SW 1271 (cell line): ENCODE results near the gene ACSBG1.
"Not testable (repeated sequence)": the region's sequence is repeated elsewhere in the genome, so short reads cannot be mapped to it uniquely, and the experiment has no call there.

ENCODE experiments used
- DNase-seq, 2 experiments: peaks; one replicate each; lab custom pipeline; 2025; lab: John Stamatoyannopoulos, UW

Gene ACSBG1

GRCh38 chr15:78164010-78164409 is 70.4 kb downstream of the ACSBG1 start:
- DNase-seq: no peak

GRCh38 chr15:78162038-78162437 is 72.3 kb downstream of the ACSBG1 start:
- no peak for DNase-seq

GRCh38 chr15:78159395-78159794 is 75.0 kb downstream of the ACSBG1 start:
- no peak for DNase-seq

DNA sequence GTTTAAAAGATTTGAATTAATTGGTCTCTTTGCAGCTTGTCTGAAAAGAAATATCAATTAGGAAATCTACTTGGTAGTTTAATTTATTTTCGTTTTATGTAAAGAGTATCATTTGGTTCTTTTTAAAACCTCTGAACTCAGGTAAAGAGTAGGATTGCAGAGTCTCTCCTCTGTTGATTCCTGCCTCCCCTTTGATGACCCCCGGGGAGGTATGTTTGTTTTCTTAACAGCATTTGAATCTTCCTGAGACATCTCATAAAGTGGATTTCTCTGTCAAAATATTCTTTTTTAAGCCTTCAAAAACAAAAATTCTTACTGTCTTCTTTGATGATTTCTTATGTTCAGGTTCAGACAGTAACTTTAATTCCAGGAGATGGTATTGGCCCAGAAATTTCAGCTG is 77.2 kb downstream of the ACSBG1 start:
- no peak for DNase-seq

- no peak for DNase-seq
Measured at GRCh38 chr15:78156653-78157052, 77.7 kb downstream of the ACSBG1 start.

GRCh38 chr15:78155355-78155939 is 78.9 kb downstream of the ACSBG1 start:
- DNase-seq: no peak

GRCh38 chr15:78154955-78155354 is 79.4 kb downstream of the ACSBG1 start:
- DNase-seq: no peak

DNA sequence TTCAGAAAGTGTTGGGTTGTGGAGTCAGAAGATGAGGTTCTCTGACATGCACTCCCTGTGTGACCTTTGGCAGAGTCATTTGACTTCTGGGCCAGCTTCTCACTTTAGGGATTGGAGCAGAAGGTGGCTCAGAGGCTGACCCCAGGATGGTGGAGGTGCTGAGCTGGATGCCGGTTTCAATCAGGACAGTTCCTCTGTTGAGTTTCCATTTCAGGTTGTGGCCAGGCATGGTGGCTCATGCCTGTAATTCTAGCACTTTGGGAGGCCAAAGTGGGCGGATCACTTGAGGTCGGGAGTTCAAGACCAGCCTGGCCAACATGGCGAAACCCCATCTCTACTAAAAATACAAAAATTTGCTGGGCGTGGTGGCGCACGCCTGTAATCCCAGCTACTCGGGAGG is 83.3 kb downstream of the ACSBG1 start:
- DNase-seq: not testable (repeated sequence)

DNA sequence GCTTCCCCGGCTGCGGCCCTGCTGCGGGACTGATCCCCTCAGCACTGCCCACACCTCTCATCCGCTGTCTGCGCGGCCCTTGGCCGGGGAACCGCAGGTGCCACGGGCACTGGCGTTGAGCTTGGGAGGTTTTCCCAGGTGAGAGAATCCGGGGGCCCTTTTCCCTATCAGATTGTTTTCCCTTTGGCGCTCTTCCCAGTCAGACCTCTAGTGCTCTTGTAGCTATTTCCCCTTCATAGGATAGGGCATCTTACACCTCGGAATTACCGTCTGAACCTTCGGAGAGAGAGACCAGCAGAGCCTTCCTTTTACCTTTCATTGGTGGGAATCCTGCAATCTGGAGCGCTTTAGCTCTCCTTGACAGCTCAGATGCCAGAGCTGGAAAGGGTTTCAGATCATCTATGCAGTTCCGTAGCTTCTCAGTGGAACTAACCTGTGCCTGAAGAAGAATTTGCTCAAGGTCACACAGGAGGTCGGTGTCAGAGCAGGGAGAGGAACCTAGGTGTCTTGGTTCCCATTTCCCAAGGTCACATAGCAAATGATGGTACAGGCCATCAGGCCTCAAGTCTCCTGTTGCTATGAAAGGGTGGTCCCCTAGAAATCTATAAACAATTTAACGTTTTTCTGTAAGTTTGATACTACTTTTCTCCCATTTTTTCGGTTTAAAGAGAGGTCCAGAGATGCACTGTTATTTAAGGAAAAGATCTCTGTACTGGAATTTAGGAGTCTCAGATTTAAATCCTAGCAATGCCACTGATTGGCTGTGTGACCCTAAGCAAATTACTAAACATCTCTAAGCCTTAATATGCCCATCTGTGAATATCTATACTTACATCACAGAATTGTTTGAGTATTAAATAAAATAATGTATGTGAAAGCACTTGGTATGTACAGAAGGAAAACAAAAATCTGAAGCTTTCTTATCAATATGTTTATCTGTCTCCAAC is 84.3 kb downstream of the ACSBG1 start:
- peak in 1 of 2 experiments; percentile 42 for DNase-seq

GRCh38 chr15:78149068-78149804 is 85.1 kb downstream of the ACSBG1 start, which contains the start of gene IDH3A:
Gene IDH3A (plus strand): TSS chr15:78149362. CDS start chr15:78149404, 42 bp downstream.
- DNase-seq: peak; percentile 94 to 95

DNA sequence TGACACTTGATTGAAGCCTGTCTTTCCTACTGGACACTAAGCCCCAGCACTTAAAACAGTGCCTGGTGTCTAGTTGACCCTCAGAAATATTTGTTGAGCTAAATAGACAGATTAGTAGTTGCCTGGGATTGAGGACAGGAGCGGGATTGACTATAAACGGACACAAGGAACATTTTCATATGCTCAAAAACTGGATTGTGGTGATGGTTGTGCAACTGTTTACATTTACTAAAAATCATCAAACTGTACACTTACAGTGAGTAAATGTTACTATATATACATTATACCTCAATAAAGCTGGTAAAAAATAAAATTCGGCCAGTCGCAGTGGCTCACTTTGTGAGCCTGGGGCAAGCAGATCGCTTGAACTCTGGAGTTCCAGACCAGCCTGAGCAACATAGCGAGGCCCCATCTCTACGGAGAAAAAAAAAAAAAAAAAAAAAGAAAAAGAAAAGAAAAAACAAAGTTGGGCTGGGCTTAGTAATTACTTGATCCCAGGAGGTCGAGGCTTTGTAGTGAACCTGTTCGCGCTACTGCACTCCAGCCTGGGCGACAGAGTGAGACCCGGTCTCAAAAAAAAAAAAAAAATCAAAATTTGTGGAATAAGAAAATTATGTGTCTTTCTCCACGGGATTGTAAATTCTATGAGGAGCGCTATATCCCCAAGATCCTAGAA is 85.8 kb downstream of the ACSBG1 start:
- DNase-seq: no peak

- no peak for DNase-seq
Measured at GRCh38 chr15:78147566-78147965, 86.8 kb downstream of the ACSBG1 start.

DNA sequence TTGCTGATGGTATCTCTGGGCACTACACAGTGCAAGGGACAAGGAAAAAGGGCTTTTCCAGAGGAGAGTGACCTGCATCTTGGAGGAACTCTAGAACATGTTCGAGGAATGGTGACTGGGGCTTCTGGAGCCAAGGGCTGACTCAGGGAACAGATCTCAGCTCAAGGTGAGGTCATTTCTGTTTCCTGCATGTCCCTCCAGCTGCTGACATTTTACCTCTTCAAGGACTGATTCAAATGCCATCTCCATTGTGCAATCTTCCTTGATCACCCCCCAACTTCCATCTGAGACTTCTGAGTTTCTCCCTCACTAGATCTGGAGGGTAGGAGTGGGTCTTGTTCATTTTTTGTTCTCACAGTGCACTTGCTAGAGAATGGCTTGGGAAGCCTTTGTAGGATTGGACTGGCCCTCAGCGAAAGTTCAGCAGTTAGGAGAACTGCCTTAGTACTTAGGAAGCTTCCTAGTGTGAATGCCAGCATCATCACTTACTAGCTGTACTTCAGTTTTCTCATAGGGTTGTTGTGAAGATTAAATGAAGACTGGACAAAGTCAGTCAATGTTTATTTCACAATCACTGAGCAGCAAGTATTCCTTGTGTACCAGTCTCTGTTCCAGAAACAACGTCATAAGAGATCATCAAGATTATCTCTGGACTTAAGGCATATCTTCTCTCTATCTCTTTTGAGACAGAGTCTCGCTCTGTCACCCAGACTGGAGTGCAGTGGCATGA is 87.8 kb downstream of the ACSBG1 start:
- DNase-seq: no peak

GRCh38 chr15:78142332-78142731 is 92.0 kb downstream of the ACSBG1 start:
- DNase-seq: no peak

DNA sequence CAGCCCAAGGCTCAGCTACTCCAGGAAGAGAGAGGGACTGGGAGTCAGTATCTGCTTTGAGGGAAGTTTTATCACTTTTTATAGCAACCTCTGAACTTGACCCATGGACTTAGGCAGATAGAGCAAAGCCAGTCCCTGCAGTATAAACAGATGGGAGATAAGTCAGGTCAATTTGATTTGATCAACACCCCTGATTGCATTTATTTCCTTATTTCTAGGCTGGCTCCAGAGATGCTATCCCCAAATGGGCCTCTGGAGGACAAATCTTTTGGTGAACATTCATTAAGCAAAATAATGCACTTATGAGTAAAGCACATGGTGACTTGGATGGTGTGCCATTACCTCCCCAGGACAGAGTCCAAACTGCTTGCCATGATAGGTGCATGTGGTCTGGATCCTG is 94.1 kb downstream of the ACSBG1 start:
- no peak for DNase-seq

DNA sequence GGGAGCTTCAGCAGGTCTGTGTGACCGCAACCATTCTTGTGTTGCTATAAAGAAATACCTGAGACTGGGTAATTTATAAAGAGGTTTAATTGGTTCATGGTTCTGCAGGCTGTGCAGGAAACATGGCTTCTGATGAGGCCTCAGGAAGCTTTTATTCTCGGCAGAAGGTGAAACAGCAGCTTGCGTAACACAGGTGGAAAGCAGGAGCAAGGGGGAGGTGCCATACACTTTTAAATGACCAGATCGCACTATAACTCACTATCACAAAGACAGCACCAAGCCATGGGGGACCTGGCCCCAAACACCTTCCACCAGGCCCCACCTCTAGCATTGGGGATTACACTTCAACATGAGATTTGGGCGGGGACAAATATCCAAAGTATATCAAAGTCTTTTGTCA is 94.8 kb downstream of the ACSBG1 start:
- DNase-seq: no peak

GRCh38 chr15:78133801-78134200 is 100.6 kb downstream of the ACSBG1 start:
- no peak for DNase-seq

DNA sequence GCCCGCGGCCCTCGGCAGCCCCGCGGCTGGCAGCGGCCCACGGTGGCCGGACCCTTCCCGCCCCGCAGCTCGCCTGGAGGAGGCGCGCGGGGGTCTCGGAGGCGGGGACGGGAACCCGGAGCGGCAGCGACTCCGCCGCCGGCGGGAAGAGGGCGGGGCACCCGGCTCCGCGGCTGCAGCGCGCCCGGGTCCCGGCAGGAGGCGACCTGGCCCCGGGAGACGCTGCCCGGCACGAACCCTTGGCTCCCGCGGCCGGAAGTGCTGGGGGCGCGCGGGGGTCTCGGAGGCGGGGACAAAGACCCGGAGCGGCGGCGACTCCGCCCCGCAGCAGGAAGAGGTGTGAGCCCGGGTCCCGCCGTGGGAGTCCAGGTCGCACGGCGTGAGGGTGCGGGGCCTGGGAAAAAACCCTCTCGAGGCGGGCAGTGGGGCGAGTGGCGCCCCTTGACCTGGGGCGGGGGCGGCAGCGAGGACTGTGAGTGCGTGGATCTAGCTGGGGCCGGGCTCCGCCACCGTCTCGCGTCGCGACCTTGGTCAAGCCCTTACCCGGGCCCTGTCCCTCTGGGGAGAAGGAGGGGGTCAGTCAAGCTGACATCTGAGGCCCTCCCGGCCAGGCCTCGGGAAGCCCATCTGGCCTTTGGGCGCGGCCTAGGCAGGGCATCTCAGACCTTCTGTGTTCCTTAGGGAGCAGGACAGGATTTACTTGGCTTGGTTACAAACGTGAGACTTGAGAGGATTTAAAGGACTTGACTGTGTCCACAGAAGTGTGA is 102.9 kb downstream of the ACSBG1 start, which contains the start of gene CIB2:
Gene CIB2 (minus strand): TSS at position 151 of the 767 bp plus-strand sequence. CDS start 230 bp downstream, outside the sequence.
- peak; percentile 35 to 57 for DNase-seq

- DNase-seq: peak in 1 of 2 experiments; percentile 27
Measured at GRCh38 chr15:78130466-78131294, 103.7 kb downstream of the ACSBG1 start.
